WI38 (cell line): ENCODE measurements around the gene C1QTNF6.

Experiments
- H3K4me3 ChIP-seq: 2 replicates; pipeline ENCODE4 v1.5.1; 2011; ENCODE audit warnings: low read depth, mild to moderate bottlenecking, control low read depth, low read length
- TF ChIP-seq, protein P1 (sequence below): IDR thresholded peaks from 2 replicates; pipeline ENCODE4 v1.5.1; 2012; ENCODE audit warnings: low read depth, mild to moderate bottlenecking, control low read depth, low read length

The C1QTNF6 gene

DNA sequence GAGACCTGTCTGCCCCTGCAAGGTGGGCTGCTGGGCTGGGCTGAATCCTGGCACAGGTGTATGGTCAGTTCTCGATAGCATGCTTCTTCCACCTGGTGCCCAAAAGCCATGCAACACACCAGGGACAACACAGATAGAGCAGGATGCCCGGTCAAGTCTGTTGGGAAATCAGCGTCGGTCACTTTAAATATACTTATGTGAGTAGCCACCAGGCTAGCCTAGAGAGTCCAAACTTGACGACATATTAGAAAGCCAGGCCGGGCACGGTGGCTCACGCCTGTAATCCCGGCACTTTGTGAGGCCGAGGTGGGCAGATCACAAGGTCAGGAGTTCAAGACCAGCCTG, 8.9 kb downstream of the C1QTNF6 start:
- no peak overlapping the region for H3K4me3 ChIP-seq
- TF ChIP-seq, protein P1, sequence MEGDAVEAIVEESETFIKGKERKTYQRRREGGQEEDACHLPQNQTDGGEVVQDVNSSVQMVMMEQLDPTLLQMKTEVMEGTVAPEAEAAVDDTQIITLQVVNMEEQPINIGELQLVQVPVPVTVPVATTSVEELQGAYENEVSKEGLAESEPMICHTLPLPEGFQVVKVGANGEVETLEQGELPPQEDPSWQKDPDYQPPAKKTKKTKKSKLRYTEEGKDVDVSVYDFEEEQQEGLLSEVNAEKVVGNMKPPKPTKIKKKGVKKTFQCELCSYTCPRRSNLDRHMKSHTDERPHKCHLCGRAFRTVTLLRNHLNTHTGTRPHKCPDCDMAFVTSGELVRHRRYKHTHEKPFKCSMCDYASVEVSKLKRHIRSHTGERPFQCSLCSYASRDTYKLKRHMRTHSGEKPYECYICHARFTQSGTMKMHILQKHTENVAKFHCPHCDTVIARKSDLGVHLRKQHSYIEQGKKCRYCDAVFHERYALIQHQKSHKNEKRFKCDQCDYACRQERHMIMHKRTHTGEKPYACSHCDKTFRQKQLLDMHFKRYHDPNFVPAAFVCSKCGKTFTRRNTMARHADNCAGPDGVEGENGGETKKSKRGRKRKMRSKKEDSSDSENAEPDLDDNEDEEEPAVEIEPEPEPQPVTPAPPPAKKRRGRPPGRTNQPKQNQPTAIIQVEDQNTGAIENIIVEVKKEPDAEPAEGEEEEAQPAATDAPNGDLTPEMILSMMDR: no peak

DNA sequence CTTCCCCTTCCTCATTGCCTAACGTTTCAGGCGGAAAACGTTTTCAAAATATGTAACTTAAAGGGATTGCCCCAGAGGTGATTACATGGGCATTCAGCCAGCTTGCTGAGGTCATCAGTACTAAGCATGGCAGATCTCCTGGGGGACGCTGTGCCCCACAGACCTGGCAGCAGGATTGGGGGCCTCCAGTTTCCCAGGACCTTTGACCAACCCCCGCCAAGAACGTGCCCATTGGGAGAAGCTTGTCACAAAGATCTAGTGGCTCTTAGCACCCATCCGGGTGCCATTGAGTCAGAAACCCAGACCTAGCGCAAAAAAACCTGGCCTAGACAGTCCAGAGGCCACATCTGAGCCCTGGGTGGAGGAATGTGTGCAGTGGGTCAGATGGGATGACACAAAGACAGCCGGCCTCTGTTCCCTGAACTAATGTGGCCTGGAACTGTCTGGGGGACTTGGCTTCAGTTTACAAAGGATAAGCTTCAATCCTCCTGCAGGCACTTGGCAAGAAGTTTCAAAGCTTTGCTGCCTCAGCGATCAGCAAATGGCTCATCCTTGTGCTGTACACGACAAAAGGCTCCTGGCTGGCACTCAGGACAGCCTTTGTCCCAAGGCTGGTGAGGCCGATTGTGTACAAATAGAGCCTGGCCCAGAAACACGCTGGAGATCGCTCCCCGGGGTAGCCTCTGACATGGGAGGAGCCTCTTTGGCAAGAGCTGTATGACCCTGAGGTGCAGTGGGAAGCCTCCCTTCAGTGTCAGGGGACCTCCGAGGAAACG, 9.5 kb downstream of the C1QTNF6 start:
- no peak overlapping the region for H3K4me3 ChIP-seq
- TF ChIP-seq, protein P1: no peak

DNA sequence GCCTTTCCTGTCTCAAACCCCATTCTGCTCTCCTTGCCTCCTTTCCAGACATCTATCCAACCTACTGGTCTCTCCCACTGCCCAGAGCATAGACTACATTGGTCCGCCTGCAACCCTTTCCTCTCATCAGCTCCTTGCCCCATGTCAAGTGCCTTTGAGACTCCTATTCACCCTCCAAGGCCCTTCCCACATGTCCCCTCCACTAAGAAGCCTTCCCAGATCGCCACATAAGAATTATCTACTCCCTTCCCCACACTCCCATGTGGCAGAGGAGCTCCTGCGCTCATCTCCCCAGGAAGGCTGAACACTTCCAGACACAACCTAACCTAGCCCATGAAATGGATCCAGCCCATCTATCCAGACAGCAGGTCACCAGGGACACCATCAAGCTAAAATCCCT, 10.3 kb downstream of the C1QTNF6 start:
- TF ChIP-seq, protein P1: no peak
- no peak overlapping the region for H3K4me3 ChIP-seq

DNA sequence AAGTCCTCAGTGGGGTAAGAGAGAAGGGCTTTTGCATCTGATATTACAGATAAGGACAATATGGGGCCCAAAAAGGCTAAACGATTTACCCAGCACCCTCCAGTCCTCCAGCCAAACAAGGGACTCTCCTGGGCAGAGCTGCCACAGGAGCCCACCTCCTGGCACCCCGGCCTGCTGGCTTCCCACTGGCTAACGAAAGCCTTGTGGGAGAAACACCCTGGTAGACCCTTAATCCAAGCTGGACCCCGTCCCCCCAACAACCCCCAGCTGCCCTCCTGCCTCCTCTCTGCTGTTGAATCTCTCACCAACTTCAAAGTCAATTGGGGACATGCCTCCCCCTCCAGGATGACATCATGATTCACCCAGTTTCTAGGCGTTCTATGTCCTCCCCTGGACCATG, 10.8 kb downstream of the C1QTNF6 start:
- TF ChIP-seq, protein P1: no peak

DNA sequence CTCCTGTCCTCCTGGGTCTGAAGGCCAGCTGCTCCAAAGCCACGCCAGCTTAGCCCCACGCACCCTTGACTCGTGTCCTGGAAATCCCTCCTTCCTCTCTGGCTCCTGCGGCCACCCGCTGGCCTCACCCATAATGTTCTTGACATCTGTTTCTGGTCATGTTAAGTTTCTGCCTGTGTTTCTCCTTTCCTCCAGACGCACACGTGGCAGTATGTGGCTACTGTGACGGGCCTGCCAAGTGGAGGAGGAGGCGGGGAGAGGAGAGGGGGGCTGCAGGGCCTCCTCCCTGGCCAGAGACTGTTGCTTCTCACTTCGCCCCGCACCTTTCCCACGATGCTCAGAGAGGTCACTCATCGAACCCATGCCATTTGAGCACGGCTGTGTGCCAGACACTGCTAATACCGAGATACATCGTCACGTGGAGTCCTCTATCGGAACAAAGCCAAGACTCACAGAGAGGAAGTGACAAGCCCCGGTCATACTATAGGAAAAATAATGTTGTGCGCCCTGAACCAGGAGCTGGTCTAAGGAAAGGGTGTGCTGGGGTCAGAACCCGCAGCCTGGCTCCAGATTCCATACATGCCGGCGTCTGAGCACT, 11.5 kb downstream of the C1QTNF6 start:
- TF ChIP-seq, protein P1: no peak
- H3K4me3 ChIP-seq: no peak overlapping the region

More for the DNA sequence above, 10.8 kb downstream of the C1QTNF6 start:
- no peak overlapping the region for H3K4me3 ChIP-seq

DNA sequence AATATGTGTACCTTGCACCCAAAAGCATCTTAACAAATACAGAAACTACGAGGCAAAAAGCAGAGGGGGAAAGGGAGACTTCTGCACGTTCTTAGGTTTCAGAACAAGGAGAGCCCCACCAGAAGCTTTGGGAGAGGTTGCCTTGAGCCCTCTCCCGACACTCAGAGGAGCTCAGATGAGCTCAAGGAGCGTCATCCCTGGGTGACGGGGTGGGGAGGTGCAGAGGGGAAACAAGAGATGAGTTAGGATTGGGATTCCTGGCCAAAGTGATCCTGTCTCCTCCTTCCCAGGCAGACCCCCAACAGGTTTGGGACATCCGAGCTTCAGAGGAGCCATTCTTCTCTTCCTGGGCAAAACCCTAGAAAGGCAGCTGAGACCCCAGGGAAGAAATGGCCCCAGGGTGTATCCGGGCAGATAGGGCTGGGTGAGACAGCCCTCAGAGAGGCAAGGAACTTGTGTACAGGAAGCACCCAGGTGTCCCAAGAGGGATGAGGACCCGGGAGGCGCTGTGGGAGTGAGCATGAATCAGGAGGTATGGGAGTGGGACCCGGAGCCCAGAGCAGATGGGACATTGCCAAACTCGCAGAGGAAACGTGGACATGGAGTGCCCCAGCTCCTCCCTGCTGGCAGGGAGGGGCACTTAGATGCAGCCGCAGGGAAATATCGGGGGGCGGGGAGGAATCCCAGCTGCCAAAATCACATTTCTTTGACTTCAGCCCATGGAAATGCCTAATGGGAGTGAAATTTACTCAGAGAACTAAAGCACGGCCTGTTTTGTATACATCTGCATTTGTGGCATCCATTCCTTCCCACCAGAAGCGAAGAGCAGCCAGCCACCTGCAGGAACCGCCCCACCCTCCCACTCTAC, 12.4 kb downstream of the C1QTNF6 start:
- no peak overlapping the region for H3K4me3 ChIP-seq
- TF ChIP-seq, protein P1: no peak

DNA sequence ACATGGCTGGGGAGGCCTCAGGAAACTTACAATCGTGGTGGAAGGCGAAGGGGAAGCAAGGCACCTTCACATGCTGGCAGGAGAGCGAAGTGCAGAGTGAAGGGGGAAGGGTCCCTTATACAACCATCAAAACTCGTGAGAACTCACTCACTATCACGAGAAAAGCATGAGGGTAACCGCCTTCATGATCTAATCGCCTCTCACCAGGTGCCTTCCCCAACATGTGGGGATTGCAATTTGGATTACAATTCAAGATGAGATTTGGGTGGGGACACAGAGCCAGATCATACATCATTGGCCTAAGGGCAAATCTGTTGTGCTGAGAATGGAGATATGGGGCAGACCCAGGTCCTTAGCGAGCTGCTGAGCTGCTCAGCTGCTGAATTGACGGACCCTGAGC, 13.1 kb downstream of the C1QTNF6 start:
- TF ChIP-seq, protein P1: no peak
- no peak overlapping the region for H3K4me3 ChIP-seq
